A549 (cell line): Measurements from ENCODE around the gene DNAJC16.

Experiments used
- CTCF ChIP-seq: fragments of >200 bp; sonication (Bioruptor Twin); formaldehyde crosslinking; IDR thresholded peaks from 3 replicates; pipeline ENCODE4 v1.5.1; 2016
- ELK1 ChIP-seq: fragments of 150-350 bp; IDR thresholded peaks from 2 replicates; pipeline ENCODE4 v1.6.1; 2014; ENCODE audit warnings: low read depth, mild to moderate bottlenecking, low read length
- EP300 ChIP-seq, 2 experiments: fragments of >200 bp; sonication (Bioruptor Twin); formaldehyde crosslinking; IDR thresholded peaks; 2 replicates in 1 of 2; 3 replicates in 1 of 2; pipeline ENCODE4 v1.6.1; 2016 to 2017
- HOXA7 ChIP-seq: fragments of 250-450 bp; sonication (Bioruptor Pico); IDR thresholded peaks from 2 replicates; pipeline ENCODE4 v1.5.0; 2020; ENCODE audit warnings: mild to moderate bottlenecking, moderate library complexity
- POLR2A ChIP-seq: IDR thresholded peaks from 2 replicates; pipeline ENCODE4 v1.6.1; 2012; ENCODE audit warnings: mild to moderate bottlenecking, low read length
- RFX5 ChIP-seq: fragments of 450-650 bp; IDR thresholded peaks from 2 replicates; pipeline ENCODE4 v1.7.1; 2014; ENCODE audit warnings: antibody characterized with exemption, mild to moderate bottlenecking, moderate library complexity
- RNF2 ChIP-seq: fragments of 200-600 bp; sonication (generic); IDR thresholded peaks from 2 replicates; pipeline ENCODE4 v1.6.1; 2016; ENCODE audit warnings: low read depth, mild to moderate bottlenecking, antibody characterized with exemption, moderate library complexity, borderline replicate concordance
- ZFP36 ChIP-seq: fragments of 450-650 bp; IDR thresholded peaks from 2 replicates; pipeline ENCODE4 v1.6.1; 2014; ENCODE audit warnings: borderline replicate concordance; ENCODE audit not compliant: partially characterized antibody

GRCh38 chr1:15618655-15619525 is 92.2 kb downstream of the DNAJC16 start:
- TF ChIP-seq ELK1: no peak
- no peak for TF ChIP-seq CTCF
- no peak for TF ChIP-seq RFX5
- no peak for TF ChIP-seq ZFP36
- no peak for TF ChIP-seq RNF2
- TF ChIP-seq POLR2A: no peak
- no peak for TF ChIP-seq HOXA7 (CRISPR knock-in tag)
- TF ChIP-seq EP300 (IDR thresholded peaks at IDR 0.05): no peak
